ENCODE results near the gene PP2D1. TPM values are rescaled to one million over a fixed set of nuclear protein-coding genes. Genes with fewer than 3 reads are reported as not detected.

The PP2D1 gene
- total and polyA plus RNA-seq, 2 of the 8 experiments (the other 6 are each of a cell fraction or from before 2014, with no cell fraction given): not detected

- FAIRE-seq (no peak), DNase-seq (ENCODE audit: low read depth in 1 of 2, low spot score in 2 of 2) (no peak)
- Histone ChIP-seq H3K4me2 (ENCODE audit: insufficient read depth in 1 of 2, low read depth in 2 of 2, low read length in 2 of 2) (no peak overlapping the region), H3K4ac (replicated peaks; ENCODE audit: insufficient read length, low read depth, low read length) (no peak overlapping the region), H3K18ac (ENCODE audit: extremely low read depth, low read length) (no peak overlapping the region), H2BK15ac (ENCODE audit: low read length) (no peak overlapping the region), H3K4me1 (replicated peaks in 1 of 4; ENCODE audit: control insufficient read depth in 3 of 4, insufficient read depth in 4 of 4, low read length in 3 of 4) (peaks cover 0 to 2% (median 0%) of the 10 kb centered on the region in 4 experiments; a peak in 1 of 7 replicates), H3K27me3 (replicated peaks in 1 of 4; ENCODE audit: control insufficient read depth in 3 of 4, extremely low read depth in 1 of 4, insufficient read depth in 3 of 4, low read length in 3 of 4) (no peaks in the 10 kb centered on the region), H3K79me1 (ENCODE audit: low read depth, low read length) (no peaks in the 10 kb centered on the region), H2BK5ac (ENCODE audit: low read depth, low read length) (no peak overlapping the region), H3K4me3 (ENCODE audit: extremely low read depth in 1 of 4, insufficient read depth in 2 of 4, low read depth in 3 of 4, low read length in 4 of 4) (no peak overlapping the region), H2AK5ac (ENCODE audit: low read depth, low read length) (no peak overlapping the region), H3K36me3 (ENCODE audit: control insufficient read depth in 2 of 4, insufficient read depth in 4 of 4, low read length in 3 of 4) (no peaks in the 10 kb centered on the region), H3K79me2 (ENCODE audit: control insufficient read depth in 1 of 2, insufficient read depth in 2 of 2, low read length in 2 of 2) (no peaks in the 10 kb centered on the region), H4K91ac (replicated peaks; ENCODE audit: insufficient read length, low read length) (no peak overlapping the region), H3K56ac (replicated peaks; ENCODE audit: insufficient read length, low read depth, low read length) (no peak overlapping the region), H4K20me1 (replicated peaks in 1 of 2; ENCODE audit: control insufficient read depth in 1 of 2, insufficient read depth in 2 of 2, low read length in 2 of 2) (no peaks in the 10 kb centered on the region), H3K23me2 (ENCODE audit: low read depth, low read length) (peaks cover 2% of the 10 kb centered on the region; the same call in 1 of the 2 replicates), H3K27ac (ENCODE audit: low read depth, low read length) (no peak overlapping the region), H3K9me3 (ENCODE audit: insufficient read depth in 2 of 2, low read depth in 1 of 2, low read length in 1 of 2) (no peaks in the 10 kb centered on the region), H3K9ac (replicated peaks in 1 of 4; ENCODE audit: extremely low read depth in 1 of 4, low read depth in 3 of 4, low read length in 3 of 4) (no peak overlapping the region), H4K8ac (ENCODE audit: extremely low read depth, insufficient read depth, low read length) (no peak overlapping the region), H2BK12ac (ENCODE audit: low read depth, low read length) (no peak overlapping the region), H2AFZ (ENCODE audit: low read length) (no peak overlapping the region), H2BK20ac (ENCODE audit: low read length) (no peak overlapping the region), H3K14ac (ENCODE audit: insufficient read length) (no peak overlapping the region), H4K5ac (ENCODE audit: insufficient read length, low read depth, low read length) (no peak overlapping the region), H3K23ac (ENCODE audit: insufficient read length) (no peak overlapping the region), H2BK120ac (replicated peaks; ENCODE audit: low read depth, low read length) (no peak overlapping the region)
- ChIA-PET POLR2A (ENCODE audit: partially characterized antibody) (no interaction called here), CTCF (ENCODE audit: partially characterized antibody) (interaction anchor here (1.4 kb wide), 1 partner anchor 8 kb away, joined by 3 read pairs; no protein-coding TSS in a partner anchor)
- 91% methylated on average over 7 of the region's 7 CpGs; no CpG with 5 or more reads in 1 of the 2 experiments for WGBS, 2 experiments (ENCODE audit: extremely low coverage in 1 of 2, insufficient coverage in 1 of 2, insufficient read length in 1 of 2, insufficient replicate concordance in 2 of 2, low coverage in 1 of 2, low lambda C conversion rate in 2 of 2, missing lambda C conversion rate in 1 of 2)
- TF ChIP-seq SIN3A (conservative IDR thresholded peaks at IDR 0.05 in 1 of 2, IDR thresholded peaks at IDR 0.05 in 1 of 2; ENCODE audit: low read depth in 1 of 2, low read length in 2 of 2): no peak
- TF ChIP-seq, protein P1, sequence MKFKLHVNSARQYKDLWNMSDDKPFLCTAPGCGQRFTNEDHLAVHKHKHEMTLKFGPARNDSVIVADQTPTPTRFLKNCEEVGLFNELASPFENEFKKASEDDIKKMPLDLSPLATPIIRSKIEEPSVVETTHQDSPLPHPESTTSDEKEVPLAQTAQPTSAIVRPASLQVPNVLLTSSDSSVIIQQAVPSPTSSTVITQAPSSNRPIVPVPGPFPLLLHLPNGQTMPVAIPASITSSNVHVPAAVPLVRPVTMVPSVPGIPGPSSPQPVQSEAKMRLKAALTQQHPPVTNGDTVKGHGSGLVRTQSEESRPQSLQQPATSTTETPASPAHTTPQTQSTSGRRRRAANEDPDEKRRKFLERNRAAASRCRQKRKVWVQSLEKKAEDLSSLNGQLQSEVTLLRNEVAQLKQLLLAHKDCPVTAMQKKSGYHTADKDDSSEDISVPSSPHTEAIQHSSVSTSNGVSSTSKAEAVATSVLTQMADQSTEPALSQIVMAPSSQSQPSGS (IDR thresholded peaks at IDR 0.05; ENCODE audit: low read length): no peak
- no peak for TF ChIP-seq FOSL1 (IDR thresholded peaks at IDR 0.05; ENCODE audit: insufficient read depth, low read depth, low read length)
- no peak for TF ChIP-seq CTBP2 (IDR thresholded peaks at IDR 0.05; ENCODE audit: borderline replicate concordance, insufficient read depth, insufficient read length, low read length)
- TF ChIP-seq KDM1A (IDR thresholded peaks at IDR 0.05; ENCODE audit: borderline replicate concordance, low read length): no peak
- TF ChIP-seq POLR2AphosphoS5 (IDR thresholded peaks at IDR 0.05; ENCODE audit: low read depth, low read length): no peak
- no peak for TF ChIP-seq TBP (IDR thresholded peaks at IDR 0.05; ENCODE audit: low read depth, low read length)
- no peak for TF ChIP-seq ASH2L (IDR thresholded peaks at IDR 0.05; ENCODE audit: low read length)
- no peak for TF ChIP-seq CTCF (IDR thresholded peaks at IDR 0.05; ENCODE audit: control extremely low read depth in 1 of 3, insufficient read depth in 1 of 3, low read depth in 1 of 3, low read length in 3 of 3)
These were observed 40.8 kb upstream of the PP2D1 start for GRCh38 chr3:20052851-20053250.

Measured in H1 (cell line).